Stimulated activated naive B cell treated with anti-CD40 and anti-IgM and Interleukin-4, amounts not matched to agents 10 μg/mL and 1 μg/mL and 100 μg/mL, for 72 hours (primary cell): ENCODE results near the gene KPNA2.
A peak's percentile ranks its signal among the peaks of the same experiment; 100 is the strongest.
"Not testable (repeated sequence)": the region's sequence is repeated elsewhere in the genome, so short reads cannot be mapped to it uniquely, and the experiment has no call there.

Experiments
- ATAC-seq, 2 donors: fragments of 150-1000 bp; cut with Tn5 transposase; replicated peaks; 2 replicates each; pipeline ENCODE4 v1.10.0; 2021; ENCODE audit warnings: moderate library complexity in 1 of 2
- DNase-seq: peaks from one replicate; pipeline ENCODE4 v3.0.0; 2021
- H3K27ac Mint-ChIP-seq: one replicate; pipeline ENCODE4 v1.8.0; 2022; ENCODE audit warnings: mild to moderate bottlenecking, mixed read lengths
- H3K27me3 Mint-ChIP-seq, 2 donors: one replicate each; pipeline ENCODE4 v1.8.0; 2022; ENCODE audit warnings: mixed read lengths in 2 of 2
- H3K36me3 Mint-ChIP-seq, 2 donors: one replicate each; pipeline ENCODE4 v1.8.0; 2022; ENCODE audit warnings: mixed read lengths in 2 of 2, mild to moderate bottlenecking in 1 of 2
- H3K4me1 Mint-ChIP-seq, 2 donors: one replicate each; pipeline ENCODE4 v1.8.0; 2022; ENCODE audit warnings: mixed read lengths in 2 of 2, mild to moderate bottlenecking in 1 of 2
- H3K4me3 Mint-ChIP-seq, 2 donors: one replicate each; pipeline ENCODE4 v1.8.0; 2022; ENCODE audit warnings: mild to moderate bottlenecking in 2 of 2, mixed read lengths in 2 of 2, moderate library complexity in 1 of 2
- H3K9me3 Mint-ChIP-seq, 2 donors: one replicate each; pipeline ENCODE4 v1.8.0; 2022; ENCODE audit warnings: mixed read lengths in 2 of 2, mild to moderate bottlenecking in 1 of 2

Gene KPNA2

DNA sequence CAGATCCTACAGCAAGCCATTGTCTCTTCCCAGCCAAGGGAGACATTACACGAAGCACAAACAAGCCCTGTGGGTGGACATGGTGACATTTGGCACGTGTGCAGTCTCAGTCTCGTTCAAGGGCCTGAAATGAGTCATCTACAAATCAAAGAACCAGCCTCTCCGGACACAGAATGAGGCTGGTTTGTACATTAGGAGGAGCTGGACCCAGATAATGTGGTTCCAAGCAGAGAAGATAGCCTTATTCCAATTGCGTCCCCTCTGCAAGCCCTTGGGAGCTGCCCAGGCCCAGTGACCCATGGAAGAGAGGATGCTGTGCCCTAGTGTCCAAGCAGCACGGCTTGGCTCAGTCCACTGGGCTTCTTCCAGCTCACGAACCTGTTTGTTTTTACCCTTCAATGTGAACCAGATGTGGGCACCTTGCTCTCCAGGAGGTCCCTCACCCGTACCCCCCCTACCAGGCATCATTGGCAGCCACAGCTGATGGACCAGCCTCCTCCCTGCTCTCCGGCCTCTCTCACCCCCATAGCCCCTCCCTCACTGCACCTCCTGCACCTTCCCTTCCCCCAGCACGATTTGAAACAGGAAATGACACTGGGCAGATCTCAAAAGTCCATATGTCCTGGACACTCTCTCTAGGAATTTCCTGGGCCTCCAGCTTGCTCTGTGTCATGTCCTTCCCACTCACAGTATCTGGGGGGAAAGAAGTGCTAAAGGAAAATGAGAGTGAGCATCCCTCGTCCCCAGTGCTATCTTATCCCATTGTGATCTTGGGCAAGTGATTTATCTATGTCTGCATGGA, 26.2 kb downstream of the KPNA2 start:
- no peak overlapping the region for H3K4me3 Mint-ChIP-seq
- ATAC-seq (peak in 1 of 2 donors; percentile 41), DNase-seq (no peak)
- no peaks in the 10 kb centered on the region for H3K36me3 Mint-ChIP-seq
- peaks cover 2 to 6% of the 10 kb centered on the region in 2 donors for H3K4me1 Mint-ChIP-seq
- no peaks in the 10 kb centered on the region for H3K9me3 Mint-ChIP-seq
- H3K27me3 Mint-ChIP-seq, result no peaks in the 10 kb centered on the region
- no peak overlapping the region for H3K27ac Mint-ChIP-seq

DNA sequence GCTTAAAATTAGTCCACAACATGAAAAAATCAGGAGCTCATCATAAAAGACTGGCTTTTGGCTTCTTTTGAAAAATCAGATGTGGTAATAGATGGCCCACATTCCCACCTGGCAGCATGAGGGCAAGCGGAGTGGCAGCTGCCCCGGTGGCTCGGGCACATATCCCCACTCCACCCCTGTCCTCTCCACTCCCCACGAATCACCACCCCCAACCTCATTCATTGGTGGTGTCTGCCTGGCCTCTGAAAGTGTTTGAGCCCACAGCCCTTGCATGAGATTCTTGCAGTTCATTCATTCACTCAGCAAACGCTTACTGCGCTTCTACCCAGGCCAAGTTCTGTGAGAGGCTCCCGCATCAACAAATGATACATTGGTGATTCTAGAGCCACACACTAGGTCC, 29.8 kb downstream of the KPNA2 start:
- DNase-seq, H3K36me3 Mint-ChIP-seq, H3K4me1 Mint-ChIP-seq, ATAC-seq, H3K27me3 Mint-ChIP-seq, H3K9me3 Mint-ChIP-seq, H3K27ac Mint-ChIP-seq, H3K4me3 Mint-ChIP-seq: not testable (repeated sequence)

DNA sequence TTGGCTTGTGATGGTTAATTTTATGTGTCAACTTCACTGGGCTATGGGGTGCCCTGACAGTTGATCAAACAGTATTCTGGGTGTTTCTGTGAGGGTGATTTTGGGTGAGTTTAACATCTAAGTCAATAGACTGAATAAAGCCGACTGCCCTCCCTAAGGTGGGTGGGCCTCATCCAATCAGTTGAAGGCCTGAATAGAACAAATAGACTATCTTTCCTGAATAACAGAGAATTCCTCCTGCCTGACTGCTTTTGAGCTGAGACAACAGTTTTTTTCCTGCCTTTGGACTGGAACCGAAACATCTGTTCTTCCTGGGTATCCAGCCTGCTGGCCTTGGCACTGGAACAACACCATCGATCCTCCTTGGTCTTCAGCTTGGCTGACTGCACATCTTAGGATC, 33.0 kb downstream of the KPNA2 start:
- not testable (repeated sequence) for H3K27me3 Mint-ChIP-seq, ATAC-seq

DNA sequence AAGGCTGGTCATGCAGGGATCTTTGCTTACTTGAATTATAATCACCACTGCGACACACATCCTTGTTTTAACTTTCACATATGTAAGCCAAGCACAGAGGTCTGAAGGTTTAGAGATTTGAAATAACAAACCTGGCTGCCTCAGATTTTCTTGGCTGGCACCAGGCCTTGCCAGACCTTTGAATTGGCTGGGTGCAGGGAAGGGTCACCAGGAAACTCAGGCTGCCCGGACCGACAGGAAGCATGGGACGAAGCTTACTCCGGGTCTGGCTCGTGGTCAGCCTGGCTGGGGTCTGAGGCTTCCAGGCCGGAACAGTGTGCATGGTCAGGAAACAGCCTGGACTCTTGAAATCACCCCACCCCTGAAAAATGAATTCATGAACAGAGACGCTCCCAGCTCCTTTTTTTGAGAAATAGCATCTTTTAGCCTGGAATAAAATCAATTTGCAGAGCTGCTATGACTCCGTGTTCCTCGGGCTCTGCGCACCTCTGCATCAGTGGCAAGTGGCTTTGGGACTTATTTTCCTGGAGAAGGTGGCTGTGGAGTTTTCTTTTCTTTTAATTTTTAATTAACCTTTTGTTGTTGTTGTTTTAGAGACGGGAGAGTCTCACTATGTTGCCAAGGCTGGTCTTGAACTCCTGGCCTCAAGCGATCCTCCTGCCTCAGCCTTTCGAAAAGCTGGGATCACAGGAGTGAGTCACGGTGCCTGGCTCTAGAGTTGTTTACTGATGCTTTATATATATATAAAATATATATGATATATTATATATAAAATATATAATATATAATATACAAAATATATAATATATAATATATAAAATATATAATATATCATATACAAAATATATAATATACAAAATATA, 35.3 kb downstream of the KPNA2 start:
- H3K27me3 Mint-ChIP-seq, H3K36me3 Mint-ChIP-seq, H3K27ac Mint-ChIP-seq, H3K4me1 Mint-ChIP-seq, H3K9me3 Mint-ChIP-seq, ATAC-seq, DNase-seq, H3K4me3 Mint-ChIP-seq: not testable (repeated sequence)

More for the DNA sequence above, 33.0 kb downstream of the KPNA2 start:
- not testable (repeated sequence) for DNase-seq, H3K9me3 Mint-ChIP-seq, H3K4me3 Mint-ChIP-seq, H3K36me3 Mint-ChIP-seq, H3K27ac Mint-ChIP-seq, H3K4me1 Mint-ChIP-seq

GRCh38 chr17:68074279-68074678, 38.7 kb downstream of the KPNA2 start:
- DNase-seq, result no peak
- no peaks in the 10 kb centered on the region for H3K9me3 Mint-ChIP-seq
- H3K36me3 Mint-ChIP-seq, result no peaks in the 10 kb centered on the region
- H3K27me3 Mint-ChIP-seq, result no peaks in the 10 kb centered on the region
- H3K4me3 Mint-ChIP-seq, result no peak overlapping the region
- ATAC-seq, result no peak
- no peaks in the 10 kb centered on the region for H3K4me1 Mint-ChIP-seq
- no peak overlapping the region for H3K27ac Mint-ChIP-seq

DNA sequence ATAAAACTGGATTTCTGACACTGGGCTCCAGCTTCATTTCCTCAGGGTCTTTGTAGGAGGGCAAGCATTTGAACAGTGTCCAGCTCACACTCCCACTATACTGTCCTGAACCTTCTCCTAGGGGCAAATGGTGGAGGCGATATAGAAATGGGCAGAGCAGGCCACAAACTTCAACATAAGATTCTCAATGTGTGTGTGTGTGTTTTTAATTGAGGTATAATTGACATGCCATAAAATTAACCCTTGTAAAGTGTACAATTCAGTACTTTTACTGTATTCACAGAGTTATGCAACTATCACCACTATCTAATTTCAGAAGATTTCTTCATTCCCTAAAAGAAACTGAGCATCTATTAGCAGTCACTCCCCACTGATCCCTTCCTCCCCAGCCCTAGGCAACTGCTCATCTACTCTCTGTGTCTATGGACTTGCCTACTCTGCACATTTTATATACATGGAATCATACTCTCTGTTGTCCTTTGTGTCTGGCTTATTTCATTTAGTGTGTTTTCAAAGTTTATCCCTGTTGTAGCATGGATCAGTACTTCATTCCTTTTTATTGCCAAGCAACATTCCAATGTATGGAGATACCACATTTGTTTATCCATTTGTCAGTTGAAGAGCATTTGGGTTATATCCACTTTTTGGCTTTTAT, 40.5 kb downstream of the KPNA2 start:
- ATAC-seq, H3K4me3 Mint-ChIP-seq, H3K27ac Mint-ChIP-seq, H3K27me3 Mint-ChIP-seq, H3K4me1 Mint-ChIP-seq, H3K9me3 Mint-ChIP-seq, H3K36me3 Mint-ChIP-seq, DNase-seq: not testable (repeated sequence)

GRCh38 chr17:68077498-68077897, 42.0 kb downstream of the KPNA2 start:
- not testable (repeated sequence) for H3K27ac Mint-ChIP-seq, ATAC-seq

GRCh38 chr17:68080411-68081150, 45.0 kb downstream of the KPNA2 start:
- ATAC-seq (no peak), DNase-seq (no peak)
- Mint-ChIP-seq H3K27ac (no peak overlapping the region), H3K36me3 (peaks cover 0 to 3% of the 10 kb centered on the region in 2 donors), H3K4me3 (no peak overlapping the region), H3K4me1 (peaks cover 2% of the 10 kb centered on the region in 2 donors), H3K27me3 (no peaks in the 10 kb centered on the region), H3K9me3 (peaks cover 0 to 9% of the 10 kb centered on the region in 2 donors)

More at GRCh38 chr17:68077498-68077897, 42.0 kb downstream of the KPNA2 start:
- not testable (repeated sequence) for H3K27me3 Mint-ChIP-seq, H3K9me3 Mint-ChIP-seq, DNase-seq, H3K4me3 Mint-ChIP-seq, H3K36me3 Mint-ChIP-seq, H3K4me1 Mint-ChIP-seq

- not testable (repeated sequence) for H3K27ac Mint-ChIP-seq, H3K9me3 Mint-ChIP-seq, H3K36me3 Mint-ChIP-seq, H3K4me3 Mint-ChIP-seq, DNase-seq, H3K27me3 Mint-ChIP-seq, ATAC-seq
- H3K4me1 Mint-ChIP-seq, result peaks cover 10 to 12% of the 10 kb centered on the region in 2 donors
These were observed 46.0 kb downstream of the KPNA2 start for GRCh38 chr17:68081305-68082265.

DNA sequence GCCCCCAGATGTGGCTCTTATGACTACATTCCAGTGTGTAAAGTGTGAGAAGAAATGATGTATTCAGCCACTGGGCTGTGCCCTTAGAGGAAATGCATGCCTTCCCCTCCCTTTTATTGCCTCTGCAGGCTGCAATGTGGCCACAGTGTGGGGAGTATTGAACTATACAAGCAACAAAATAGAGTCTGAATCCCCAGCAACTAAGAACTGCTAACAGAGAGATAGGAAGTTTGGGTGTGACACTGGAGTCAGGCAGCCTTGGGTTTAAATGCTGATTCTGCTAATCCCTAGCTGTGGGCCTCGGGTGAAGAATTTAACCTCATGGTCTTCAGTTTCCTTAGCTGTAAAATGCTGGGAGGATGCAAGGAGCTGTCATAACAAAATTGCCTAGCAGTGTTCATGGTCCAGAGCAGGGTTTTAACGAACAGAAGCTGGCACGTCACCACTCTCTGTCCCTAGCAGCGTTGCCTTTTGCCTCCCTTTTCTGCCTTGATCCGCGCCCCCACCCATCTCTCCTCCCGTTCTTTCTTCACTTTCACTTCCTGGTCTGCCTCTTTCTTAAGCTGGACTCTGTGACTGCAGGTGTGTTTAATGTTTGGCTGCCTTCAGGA, 50.3 kb downstream of the KPNA2 start:
- ATAC-seq (peak; percentile 72), DNase-seq (no peak)
- Mint-ChIP-seq H3K4me3 (peak overlapping the region; percentile 19 to 60), H3K4me1 (peaks cover 24 to 39% of the 10 kb centered on the region in 2 donors), H3K27me3 (no peaks in the 10 kb centered on the region), H3K27ac (peak overlapping the region; percentile 7), H3K36me3 (peaks cover 0 to 3% of the 10 kb centered on the region in 2 donors), H3K9me3 (peaks cover 0 to 9% of the 10 kb centered on the region in 2 donors)

DNA sequence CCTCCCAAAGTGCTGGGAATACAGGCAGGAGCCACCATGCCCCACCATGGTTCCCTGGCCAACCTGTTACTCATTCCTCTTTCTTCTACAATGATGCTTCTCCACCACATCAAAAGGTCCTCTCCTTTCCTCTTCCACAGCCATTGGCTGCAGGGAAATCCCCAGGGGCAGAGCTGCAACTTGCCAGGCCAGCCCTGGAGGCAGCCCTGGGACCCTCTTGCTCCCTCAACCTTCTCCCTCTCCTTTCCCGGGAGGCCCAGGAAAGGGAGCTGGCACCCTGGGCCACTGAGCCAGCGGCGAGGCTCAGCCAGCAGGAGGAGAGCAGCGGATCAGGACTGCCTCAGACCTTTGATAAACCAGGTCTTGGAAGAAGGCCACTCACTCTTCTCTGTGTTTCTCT, 51.1 kb downstream of the KPNA2 start:
- H3K36me3 Mint-ChIP-seq, H3K9me3 Mint-ChIP-seq, DNase-seq, H3K27me3 Mint-ChIP-seq: not testable (repeated sequence)
- Mint-ChIP-seq H3K4me3 (peak overlapping the region; percentile 19 to 60), H3K4me1 (peaks cover 24 to 39% of the 10 kb centered on the region in 2 donors), H3K27ac (peak overlapping the region; percentile 75)
- peak; percentile 23 to 30 for ATAC-seq

DNA sequence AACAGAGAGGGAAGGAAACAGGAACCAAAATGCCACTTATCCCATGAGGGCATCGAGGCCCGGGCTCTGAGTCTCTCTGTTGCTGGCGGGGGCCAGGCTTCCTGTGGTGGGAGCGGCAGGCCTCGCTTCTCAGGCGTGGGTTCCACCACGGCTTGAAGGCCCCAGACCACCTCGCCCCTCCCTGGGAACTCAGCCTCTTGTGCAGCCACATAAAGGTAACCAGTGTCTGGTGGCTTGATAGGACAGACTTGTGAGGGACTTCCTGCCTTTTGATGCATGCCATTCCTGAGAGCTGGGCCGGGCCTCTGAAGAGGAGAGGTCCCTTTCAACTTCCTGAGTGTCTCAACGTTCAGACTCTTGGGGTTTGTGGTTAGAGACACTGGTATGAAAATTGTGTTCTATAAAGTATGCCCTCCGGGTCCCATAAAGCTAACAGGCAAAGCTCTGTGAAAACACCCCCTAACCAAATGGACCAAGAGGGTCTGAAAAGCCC, 51.6 kb downstream of the KPNA2 start:
- peaks cover 24 to 39% of the 10 kb centered on the region in 2 donors for H3K4me1 Mint-ChIP-seq
- DNase-seq, result not testable (repeated sequence)
- peak; percentile 48 to 52 for ATAC-seq

More for the DNA sequence above, 51.6 kb downstream of the KPNA2 start:
- not testable (repeated sequence) for H3K27me3 Mint-ChIP-seq, H3K9me3 Mint-ChIP-seq, H3K36me3 Mint-ChIP-seq
- Mint-ChIP-seq H3K27ac (peak overlapping the region; percentile 75), H3K4me3 (peak overlapping the region; percentile 19 to 60)
